HepG2 (cell line): ENCODE data around the gene HDGFL2. TPM values are rescaled to one million over a fixed set of nuclear protein-coding genes. Genes with fewer than 3 reads are reported as not detected.

Experiments
- BHLHE40 ChIP-seq: IDR thresholded peaks from 2 replicates; pipeline ENCODE4 v1.6.1; 2011; ENCODE audit warnings: low read length, improper control_type of control experiment
- KLF11 ChIP-seq: IDR thresholded peaks from 2 replicates; pipeline ENCODE4 v1.6.1; 2016; ENCODE audit warnings: missing compliant biosample characterization
- SALL1 ChIP-seq: sonication (generic); formaldehyde crosslinking; IDR thresholded peaks from 2 replicates; pipeline ENCODE4 v1.8.0; 2022; ENCODE audit warnings: mild to moderate bottlenecking, missing genetic modification reagents
- ZBTB7A ChIP-seq: sonication (generic); formaldehyde crosslinking; IDR thresholded peaks from 2 replicates; pipeline ENCODE4 v1.8.0; 2022; ENCODE audit warnings: mild to moderate bottlenecking, missing genetic modification reagents
- ZNF230 ChIP-seq: sonication (generic); formaldehyde crosslinking; IDR thresholded peaks from 2 replicates; pipeline ENCODE4 v1.4.0; 2020; ENCODE audit warnings: mild to moderate bottlenecking, missing genetic modification reagents
- ZSCAN21 ChIP-seq: sonication (generic); formaldehyde crosslinking; IDR thresholded peaks from 2 replicates; pipeline ENCODE4 v1.8.0; 2022; ENCODE audit warnings: mild to moderate bottlenecking, missing genetic modification reagents, moderate library complexity, borderline replicate concordance
- polyA plus RNA-seq, 8 experiments: library from polyadenylated mRNA; depleted of rRNA in 3 of 8; stranded (reverse) in 7 of 8; unstranded in 1 of 8; fragments of >200 nt; fragmentation: Illumina TruSeq in 4 of 8; extraction: Trizol in 4 of 8; gene quantifications; 2 replicates each; pipeline versions ENCODE4 v1.2.1 to v1.2.3, GENCODE V29; 2011 to 2016; ENCODE audit warnings: low read depth in 4 of 8, missing spikeins in 1 of 8, mixed read lengths in 1 of 8; ENCODE audit not compliant: insufficient read depth in 1 of 8
- total RNA-seq, 5 experiments: library from RNA; depleted of rRNA; stranded (reverse); fragments of >200 nt; fragmentation: Illumina TruSeq; extraction: Trizol; gene quantifications; 2 replicates each; pipeline ENCODE4 v1.2.3, GENCODE V29; 2016; ENCODE audit warnings: low read depth in 1 of 5
- TF ChIP-seq, protein P1 (sequence below): sonication (generic); formaldehyde crosslinking; IDR thresholded peaks from 2 replicates; pipeline ENCODE4 v1.4.0; 2020; ENCODE audit warnings: mild to moderate bottlenecking, missing genetic modification reagents
- TF ChIP-seq, protein P2 (sequence below), 2 experiments: fragments of 450-650 bp in 1 of 2; sonication (generic) in 1 of 2; formaldehyde crosslinking in 1 of 2; IDR thresholded peaks; 2 replicates each; pipeline versions ENCODE4 v1.6.1 to v1.8.0; 2016 to 2022; ENCODE audit warnings: antibody characterized with exemption in 1 of 2, mild to moderate bottlenecking in 1 of 2, missing genetic modification reagents in 1 of 2
- TF ChIP-seq, protein P3 (sequence below): sonication (generic); formaldehyde crosslinking; IDR thresholded peaks from 2 replicates; pipeline ENCODE4 v1.5.1; 2020; ENCODE audit warnings: mild to moderate bottlenecking, missing genetic modification reagents

Gene HDGFL2
- total and polyA plus RNA-seq, 2 of the 13 experiments (the other 11 are each of a cell fraction or from before 2014, with no cell fraction given) = 20.0 to 51.1 TPM

DNA sequence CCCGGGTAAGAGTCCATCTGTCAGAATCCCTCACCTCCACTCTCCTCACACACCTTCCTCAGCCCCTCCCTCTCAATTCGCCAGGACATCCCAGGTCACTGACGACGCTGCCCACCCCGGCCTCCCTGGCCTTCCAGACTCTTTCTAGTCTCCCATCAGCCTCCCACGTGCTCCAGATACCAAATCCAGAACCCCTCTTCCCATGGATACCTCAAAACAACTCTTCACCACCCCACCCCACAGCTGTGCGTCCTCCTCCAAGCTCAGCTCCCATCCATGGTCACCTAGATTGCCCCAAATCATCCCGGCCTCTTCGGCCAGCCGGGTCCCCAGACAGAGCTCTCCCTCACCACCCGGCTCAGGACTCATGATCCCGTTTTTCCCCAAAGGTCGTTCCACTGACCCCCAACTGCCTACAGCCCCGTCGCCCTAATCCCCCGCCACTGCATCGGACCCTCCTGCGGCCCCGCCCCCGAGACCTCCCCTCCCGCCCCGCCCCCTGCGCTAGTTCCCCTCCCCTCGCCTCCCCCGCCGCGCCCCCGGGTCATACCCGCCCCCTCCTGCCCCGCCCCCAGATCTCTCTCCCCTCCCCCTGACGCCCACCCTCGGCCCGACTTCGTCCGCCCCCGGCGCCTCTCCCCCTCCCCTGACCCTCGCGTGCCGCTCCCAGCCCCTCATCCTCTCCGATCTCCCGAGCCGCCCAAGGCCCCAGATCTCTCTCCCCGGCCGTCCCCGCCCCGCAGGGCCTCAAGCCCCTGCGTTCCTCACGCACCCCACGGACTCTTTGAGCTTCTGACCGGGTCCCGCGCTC lies 15.0 kb upstream of the HDGFL2 start (continued):
- TF ChIP-seq, protein P1, sequence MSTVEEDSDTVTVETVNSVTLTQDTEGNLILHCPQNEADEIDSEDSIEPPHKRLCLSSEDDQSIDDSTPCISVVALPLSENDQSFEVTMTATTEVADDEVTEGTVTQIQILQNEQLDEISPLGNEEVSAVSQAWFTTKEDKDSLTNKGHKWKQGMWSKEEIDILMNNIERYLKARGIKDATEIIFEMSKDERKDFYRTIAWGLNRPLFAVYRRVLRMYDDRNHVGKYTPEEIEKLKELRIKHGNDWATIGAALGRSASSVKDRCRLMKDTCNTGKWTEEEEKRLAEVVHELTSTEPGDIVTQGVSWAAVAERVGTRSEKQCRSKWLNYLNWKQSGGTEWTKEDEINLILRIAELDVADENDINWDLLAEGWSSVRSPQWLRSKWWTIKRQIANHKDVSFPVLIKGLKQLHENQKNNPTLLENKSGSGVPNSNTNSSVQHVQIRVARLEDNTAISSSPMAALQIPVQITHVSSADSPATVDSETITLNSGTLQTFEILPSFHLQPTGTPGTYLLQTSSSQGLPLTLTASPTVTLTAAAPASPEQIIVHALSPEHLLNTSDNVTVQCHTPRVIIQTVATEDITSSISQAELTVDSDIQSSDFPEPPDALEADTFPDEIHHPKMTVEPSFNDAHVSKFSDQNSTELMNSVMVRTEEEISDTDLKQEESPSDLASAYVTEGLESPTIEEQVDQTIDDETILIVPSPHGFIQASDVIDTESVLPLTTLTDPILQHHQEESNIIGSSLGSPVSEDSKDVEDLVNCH (CRISPR knock-in tag) = no peak
- TF ChIP-seq KLF11 (CRISPR knock-in tag) = no peak
- TF ChIP-seq, protein P2, sequence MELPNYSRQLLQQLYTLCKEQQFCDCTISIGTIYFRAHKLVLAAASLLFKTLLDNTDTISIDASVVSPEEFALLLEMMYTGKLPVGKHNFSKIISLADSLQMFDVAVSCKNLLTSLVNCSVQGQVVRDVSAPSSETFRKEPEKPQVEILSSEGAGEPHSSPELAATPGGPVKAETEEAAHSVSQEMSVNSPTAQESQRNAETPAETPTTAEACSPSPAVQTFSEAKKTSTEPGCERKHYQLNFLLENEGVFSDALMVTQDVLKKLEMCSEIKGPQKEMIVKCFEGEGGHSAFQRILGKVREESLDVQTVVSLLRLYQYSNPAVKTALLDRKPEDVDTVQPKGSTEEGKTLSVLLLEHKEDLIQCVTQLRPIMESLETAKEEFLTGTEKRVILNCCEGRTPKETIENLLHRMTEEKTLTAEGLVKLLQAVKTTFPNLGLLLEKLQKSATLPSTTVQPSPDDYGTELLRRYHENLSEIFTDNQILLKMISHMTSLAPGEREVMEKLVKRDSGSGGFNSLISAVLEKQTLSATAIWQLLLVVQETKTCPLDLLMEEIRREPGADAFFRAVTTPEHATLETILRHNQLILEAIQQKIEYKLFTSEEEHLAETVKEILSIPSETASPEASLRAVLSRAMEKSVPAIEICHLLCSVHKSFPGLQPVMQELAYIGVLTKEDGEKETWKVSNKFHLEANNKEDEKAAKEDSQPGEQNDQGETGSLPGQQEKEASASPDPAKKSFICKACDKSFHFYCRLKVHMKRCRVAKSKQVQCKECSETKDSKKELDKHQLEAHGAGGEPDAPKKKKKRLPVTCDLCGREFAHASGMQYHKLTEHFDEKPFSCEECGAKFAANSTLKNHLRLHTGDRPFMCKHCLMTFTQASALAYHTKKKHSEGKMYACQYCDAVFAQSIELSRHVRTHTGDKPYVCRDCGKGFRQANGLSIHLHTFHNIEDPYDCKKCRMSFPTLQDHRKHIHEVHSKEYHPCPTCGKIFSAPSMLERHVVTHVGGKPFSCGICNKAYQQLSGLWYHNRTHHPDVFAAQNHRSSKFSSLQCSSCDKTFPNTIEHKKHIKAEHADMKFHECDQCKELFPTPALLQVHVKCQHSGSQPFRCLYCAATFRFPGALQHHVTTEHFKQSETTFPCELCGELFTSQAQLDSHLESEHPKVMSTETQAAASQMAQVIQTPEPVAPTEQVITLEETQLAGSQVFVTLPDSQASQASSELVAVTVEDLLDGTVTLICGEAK (IDR thresholded peaks at IDR 0.05) = no peak
- TF ChIP-seq, protein P2 (CRISPR knock-in tag; IDR thresholded peaks at IDR 0.05) = no peak
- no peak for TF ChIP-seq ZNF230 (CRISPR knock-in tag)
- TF ChIP-seq, protein P3, sequence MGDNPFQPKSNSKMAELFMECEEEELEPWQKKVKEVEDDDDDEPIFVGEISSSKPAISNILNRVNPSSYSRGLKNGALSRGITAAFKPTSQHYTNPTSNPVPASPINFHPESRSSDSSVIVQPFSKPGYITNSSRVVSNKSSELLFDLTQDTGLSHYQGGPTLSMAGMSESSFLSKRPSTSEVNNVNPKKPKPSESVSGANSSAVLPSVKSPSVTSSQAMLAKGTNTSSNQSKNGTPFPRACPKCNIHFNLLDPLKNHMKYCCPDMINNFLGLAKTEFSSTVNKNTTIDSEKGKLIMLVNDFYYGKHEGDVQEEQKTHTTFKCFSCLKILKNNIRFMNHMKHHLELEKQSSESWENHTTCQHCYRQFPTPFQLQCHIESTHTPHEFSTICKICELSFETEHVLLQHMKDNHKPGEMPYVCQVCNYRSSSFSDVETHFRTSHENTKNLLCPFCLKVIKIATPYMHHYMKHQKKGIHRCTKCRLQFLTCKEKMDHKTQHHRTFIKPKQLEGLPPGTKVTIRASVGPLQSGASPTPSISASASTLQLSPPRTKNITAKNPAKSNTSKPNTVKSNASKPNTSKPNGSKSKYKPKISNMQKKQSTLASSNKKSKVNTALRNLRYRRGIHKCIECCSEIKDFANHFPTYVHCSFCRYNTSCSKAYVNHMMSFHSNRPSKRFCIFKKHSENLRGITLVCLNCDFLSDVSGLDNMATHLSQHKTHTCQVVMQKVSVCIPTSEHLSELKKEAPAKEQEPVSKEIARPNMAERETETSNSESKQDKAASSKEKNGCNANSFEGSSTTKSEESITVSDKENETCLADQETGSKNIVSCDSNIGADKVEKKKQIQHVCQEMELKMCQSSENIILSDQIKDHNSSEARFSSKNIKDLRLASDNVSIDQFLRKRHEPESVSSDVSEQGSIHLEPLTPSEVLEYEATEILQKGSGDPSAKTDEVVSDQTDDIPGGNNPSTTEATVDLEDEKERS (CRISPR knock-in tag) = 0 out of 2 replicates have a peak, but pooled peaks have one; percentile 26
- TF ChIP-seq SALL1 (CRISPR knock-in tag) = no peak
- TF ChIP-seq ZBTB7A = no peak
- TF ChIP-seq BHLHE40 = no peak
- TF ChIP-seq ZSCAN21 (CRISPR knock-in tag) = 0 out of 2 replicates have a peak, but pooled peaks have one; percentile 30
